ENCODE data around the gene COL25A1.

- TF ChIP-seq EZH2phosphoT487 (IDR thresholded peaks at IDR 0.05; ENCODE audit: insufficient read depth, low read depth) (no peak), EZH2 (IDR thresholded peaks at IDR 0.05; ENCODE audit: insufficient read depth, poor library complexity, severe bottlenecking) (no peak)
Measured at GRCh38 chr4:109027016-109027500, 275.4 kb downstream of the COL25A1 start.
